ENCODE results near the gene ELOA2.

- TF ChIP-seq CTCF (conservative IDR thresholded peaks at IDR 0.05; ENCODE audit: low read length) (no peak), EZH2phosphoT487 (IDR thresholded peaks at IDR 0.05; ENCODE audit: borderline replicate concordance) (no peak)
Measured at GRCh38 chr18:47062471-47062870, 27.1 kb upstream of the ELOA2 start.
